ENCODE measurements around the gene TMEM266.

DNA sequence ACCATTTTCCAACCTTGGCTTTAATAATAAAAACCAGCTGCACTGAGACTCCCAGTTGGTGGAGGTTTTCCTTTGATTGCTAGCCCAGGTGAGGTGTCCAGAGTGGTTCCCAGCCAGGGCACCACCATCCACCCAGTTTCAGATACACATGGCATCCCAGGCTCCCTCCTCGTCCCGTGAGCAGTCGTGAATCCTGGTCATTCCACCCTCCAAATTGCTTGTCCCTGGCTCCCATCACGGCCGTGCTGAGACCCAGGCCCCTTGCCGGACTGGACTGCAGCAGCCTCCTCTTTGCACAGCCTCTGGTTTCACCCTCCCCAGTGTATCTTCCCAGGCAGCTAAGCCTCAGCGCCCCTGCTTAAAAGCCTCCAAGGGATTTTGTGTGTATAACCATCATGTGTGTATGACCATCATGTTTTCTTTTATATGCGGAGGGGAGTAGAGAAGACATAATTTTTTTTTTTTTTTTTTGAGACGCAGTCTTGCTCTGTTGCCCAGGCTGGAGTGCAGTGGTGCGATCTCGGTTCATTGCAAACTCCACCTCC is 145.2 kb downstream of the TMEM266 start:
- TF ChIP-seq, protein P1, sequence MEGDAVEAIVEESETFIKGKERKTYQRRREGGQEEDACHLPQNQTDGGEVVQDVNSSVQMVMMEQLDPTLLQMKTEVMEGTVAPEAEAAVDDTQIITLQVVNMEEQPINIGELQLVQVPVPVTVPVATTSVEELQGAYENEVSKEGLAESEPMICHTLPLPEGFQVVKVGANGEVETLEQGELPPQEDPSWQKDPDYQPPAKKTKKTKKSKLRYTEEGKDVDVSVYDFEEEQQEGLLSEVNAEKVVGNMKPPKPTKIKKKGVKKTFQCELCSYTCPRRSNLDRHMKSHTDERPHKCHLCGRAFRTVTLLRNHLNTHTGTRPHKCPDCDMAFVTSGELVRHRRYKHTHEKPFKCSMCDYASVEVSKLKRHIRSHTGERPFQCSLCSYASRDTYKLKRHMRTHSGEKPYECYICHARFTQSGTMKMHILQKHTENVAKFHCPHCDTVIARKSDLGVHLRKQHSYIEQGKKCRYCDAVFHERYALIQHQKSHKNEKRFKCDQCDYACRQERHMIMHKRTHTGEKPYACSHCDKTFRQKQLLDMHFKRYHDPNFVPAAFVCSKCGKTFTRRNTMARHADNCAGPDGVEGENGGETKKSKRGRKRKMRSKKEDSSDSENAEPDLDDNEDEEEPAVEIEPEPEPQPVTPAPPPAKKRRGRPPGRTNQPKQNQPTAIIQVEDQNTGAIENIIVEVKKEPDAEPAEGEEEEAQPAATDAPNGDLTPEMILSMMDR (tag by site-specific recombination; IDR thresholded peaks at IDR 0.05): no peak
- no peak for TF ChIP-seq ZNF2 (tag by site-specific recombination; IDR thresholded peaks at IDR 0.05)
- TF ChIP-seq, protein P2, sequence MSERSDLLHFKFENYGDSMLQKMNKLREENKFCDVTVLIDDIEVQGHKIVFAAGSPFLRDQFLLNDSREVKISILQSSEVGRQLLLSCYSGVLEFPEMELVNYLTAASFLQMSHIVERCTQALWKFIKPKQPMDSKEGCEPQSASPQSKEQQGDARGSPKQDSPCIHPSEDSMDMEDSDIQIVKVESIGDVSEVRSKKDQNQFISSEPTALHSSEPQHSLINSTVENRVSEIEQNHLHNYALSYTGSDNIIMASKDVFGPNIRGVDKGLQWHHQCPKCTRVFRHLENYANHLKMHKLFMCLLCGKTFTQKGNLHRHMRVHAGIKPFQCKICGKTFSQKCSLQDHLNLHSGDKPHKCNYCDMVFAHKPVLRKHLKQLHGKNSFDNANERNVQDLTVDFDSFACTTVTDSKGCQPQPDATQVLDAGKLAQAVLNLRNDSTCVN (tag by site-specific recombination; optimal IDR thresholded peaks at IDR 0.05): no peak
- TF ChIP-seq ZNF274 (IDR thresholded peaks at IDR 0.05; ENCODE audit: low read length): no peak
- no peak for TF ChIP-seq ZNF274 (tag by site-specific recombination; IDR thresholded peaks at IDR 0.05; ENCODE audit: borderline replicate concordance)
- TF ChIP-seq, protein P3, sequence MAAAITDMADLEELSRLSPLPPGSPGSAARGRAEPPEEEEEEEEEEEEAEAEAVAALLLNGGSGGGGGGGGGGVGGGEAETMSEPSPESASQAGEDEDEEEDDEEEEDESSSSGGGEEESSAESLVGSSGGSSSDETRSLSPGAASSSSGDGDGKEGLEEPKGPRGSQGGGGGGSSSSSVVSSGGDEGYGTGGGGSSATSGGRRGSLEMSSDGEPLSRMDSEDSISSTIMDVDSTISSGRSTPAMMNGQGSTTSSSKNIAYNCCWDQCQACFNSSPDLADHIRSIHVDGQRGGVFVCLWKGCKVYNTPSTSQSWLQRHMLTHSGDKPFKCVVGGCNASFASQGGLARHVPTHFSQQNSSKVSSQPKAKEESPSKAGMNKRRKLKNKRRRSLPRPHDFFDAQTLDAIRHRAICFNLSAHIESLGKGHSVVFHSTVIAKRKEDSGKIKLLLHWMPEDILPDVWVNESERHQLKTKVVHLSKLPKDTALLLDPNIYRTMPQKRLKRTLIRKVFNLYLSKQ (tag by site-specific recombination; IDR thresholded peaks at IDR 0.05; ENCODE audit: borderline replicate concordance): no peak
- TF ChIP-seq, protein P4, sequence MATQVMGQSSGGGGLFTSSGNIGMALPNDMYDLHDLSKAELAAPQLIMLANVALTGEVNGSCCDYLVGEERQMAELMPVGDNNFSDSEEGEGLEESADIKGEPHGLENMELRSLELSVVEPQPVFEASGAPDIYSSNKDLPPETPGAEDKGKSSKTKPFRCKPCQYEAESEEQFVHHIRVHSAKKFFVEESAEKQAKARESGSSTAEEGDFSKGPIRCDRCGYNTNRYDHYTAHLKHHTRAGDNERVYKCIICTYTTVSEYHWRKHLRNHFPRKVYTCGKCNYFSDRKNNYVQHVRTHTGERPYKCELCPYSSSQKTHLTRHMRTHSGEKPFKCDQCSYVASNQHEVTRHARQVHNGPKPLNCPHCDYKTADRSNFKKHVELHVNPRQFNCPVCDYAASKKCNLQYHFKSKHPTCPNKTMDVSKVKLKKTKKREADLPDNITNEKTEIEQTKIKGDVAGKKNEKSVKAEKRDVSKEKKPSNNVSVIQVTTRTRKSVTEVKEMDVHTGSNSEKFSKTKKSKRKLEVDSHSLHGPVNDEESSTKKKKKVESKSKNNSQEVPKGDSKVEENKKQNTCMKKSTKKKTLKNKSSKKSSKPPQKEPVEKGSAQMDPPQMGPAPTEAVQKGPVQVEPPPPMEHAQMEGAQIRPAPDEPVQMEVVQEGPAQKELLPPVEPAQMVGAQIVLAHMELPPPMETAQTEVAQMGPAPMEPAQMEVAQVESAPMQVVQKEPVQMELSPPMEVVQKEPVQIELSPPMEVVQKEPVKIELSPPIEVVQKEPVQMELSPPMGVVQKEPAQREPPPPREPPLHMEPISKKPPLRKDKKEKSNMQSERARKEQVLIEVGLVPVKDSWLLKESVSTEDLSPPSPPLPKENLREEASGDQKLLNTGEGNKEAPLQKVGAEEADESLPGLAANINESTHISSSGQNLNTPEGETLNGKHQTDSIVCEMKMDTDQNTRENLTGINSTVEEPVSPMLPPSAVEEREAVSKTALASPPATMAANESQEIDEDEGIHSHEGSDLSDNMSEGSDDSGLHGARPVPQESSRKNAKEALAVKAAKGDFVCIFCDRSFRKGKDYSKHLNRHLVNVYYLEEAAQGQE (tag by site-specific recombination; IDR thresholded peaks at IDR 0.05): no peak
- no peak for TF ChIP-seq ZNF654 (tag by site-specific recombination; IDR thresholded peaks at IDR 0.05; ENCODE audit: low read depth)
- no peak for TF ChIP-seq ZNF423 (tag by site-specific recombination; IDR thresholded peaks at IDR 0.05)
- TF ChIP-seq ZFP69B (tag by site-specific recombination; IDR thresholded peaks at IDR 0.05): no peak
- no peak for TF ChIP-seq SP3 (tag by site-specific recombination; IDR thresholded peaks at IDR 0.05)
- TF ChIP-seq ZNF670 (tag by site-specific recombination; IDR thresholded peaks at IDR 0.05; ENCODE audit: low read depth): no peak
- TF ChIP-seq, protein P5, sequence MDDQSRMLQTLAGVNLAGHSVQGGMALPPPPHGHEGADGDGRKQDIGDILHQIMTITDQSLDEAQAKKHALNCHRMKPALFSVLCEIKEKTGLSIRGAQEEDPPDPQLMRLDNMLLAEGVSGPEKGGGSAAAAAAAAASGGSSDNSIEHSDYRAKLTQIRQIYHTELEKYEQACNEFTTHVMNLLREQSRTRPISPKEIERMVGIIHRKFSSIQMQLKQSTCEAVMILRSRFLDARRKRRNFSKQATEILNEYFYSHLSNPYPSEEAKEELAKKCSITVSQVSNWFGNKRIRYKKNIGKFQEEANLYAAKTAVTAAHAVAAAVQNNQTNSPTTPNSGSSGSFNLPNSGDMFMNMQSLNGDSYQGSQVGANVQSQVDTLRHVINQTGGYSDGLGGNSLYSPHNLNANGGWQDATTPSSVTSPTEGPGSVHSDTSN (CRISPR knock-in tag; IDR thresholded peaks at IDR 0.05): no peak
